Measurements from ENCODE around the gene RBBP5.
A peak's percentile ranks its signal among the peaks of the same experiment; 100 is the strongest.

DNA sequence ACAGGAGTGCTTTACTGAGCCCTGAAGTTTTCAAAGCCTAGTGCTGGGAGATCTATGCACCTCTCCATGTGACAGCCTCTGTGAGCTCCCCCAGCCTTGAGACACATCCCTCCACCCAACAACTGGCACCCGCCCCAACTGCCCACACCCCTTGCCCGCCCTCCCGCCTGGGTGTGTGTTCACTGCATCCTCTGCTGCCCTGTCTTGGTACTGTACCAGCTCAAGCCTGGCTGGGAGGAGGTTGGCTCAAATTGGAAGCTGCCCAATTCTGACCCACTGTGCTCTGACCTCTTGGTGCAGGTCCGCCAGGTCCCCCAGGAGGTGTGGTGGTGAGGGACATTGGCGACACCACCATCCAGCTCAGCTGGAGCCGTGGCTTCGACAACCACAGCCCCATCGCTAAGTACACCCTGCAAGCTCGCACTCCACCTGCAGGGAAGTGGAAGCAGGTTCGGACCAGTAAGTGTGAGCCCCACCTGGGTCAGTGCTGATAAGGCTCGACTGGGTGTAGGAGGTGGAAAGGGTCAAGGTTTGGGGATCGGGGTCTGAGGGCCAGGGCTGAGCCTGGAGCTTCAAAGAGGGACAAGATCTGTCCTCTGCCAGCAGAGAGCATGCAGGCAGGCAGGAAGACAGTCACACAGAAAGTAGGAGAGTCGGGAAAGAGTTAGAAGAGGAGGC is 55.5 kb downstream of the RBBP5 start:
- TF ChIP-seq, protein P1, sequence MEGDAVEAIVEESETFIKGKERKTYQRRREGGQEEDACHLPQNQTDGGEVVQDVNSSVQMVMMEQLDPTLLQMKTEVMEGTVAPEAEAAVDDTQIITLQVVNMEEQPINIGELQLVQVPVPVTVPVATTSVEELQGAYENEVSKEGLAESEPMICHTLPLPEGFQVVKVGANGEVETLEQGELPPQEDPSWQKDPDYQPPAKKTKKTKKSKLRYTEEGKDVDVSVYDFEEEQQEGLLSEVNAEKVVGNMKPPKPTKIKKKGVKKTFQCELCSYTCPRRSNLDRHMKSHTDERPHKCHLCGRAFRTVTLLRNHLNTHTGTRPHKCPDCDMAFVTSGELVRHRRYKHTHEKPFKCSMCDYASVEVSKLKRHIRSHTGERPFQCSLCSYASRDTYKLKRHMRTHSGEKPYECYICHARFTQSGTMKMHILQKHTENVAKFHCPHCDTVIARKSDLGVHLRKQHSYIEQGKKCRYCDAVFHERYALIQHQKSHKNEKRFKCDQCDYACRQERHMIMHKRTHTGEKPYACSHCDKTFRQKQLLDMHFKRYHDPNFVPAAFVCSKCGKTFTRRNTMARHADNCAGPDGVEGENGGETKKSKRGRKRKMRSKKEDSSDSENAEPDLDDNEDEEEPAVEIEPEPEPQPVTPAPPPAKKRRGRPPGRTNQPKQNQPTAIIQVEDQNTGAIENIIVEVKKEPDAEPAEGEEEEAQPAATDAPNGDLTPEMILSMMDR (IDR thresholded peaks at IDR 0.05): peak; percentile 70
- TF ChIP-seq ZFX (IDR thresholded peaks at IDR 0.05; ENCODE audit: borderline replicate concordance): no peak

Measured in 22Rv1 (cell line).